ENCODE measurements around the gene PRELP. TPM values are rescaled to one million over a fixed set of nuclear protein-coding genes. Genes with fewer than 3 reads are reported as not detected.

Gene PRELP
- total and polyA plus RNA-seq, 9 of the 15 experiments (the other 6 are each of a cell fraction or from before 2014, with no cell fraction given), result 0.04 TPM; not detected in 8

DNA sequence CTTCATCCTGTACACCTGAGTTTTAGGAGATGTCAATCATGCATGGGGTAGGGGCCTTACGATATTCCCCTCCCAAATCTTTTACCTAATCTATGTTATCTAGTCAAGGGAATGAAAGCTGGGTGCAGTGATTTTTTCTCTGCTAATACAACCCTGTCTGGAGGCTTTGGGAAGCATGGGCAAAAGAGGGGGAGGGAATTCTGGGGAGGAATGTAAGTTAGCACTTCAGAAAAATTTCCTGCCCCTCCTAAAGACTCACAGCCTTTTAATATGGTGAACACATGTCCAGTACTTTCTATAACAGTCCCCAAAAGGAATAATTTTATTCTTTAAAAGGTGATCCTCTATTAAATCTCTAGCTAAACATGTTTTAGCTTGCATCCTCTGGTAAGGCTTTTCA is 25.6 kb upstream of the PRELP start:
- FAIRE-seq, result no peak
- 0% methylated on average over 1 of the region's 1 CpG for WGBS (ENCODE audit: insufficient coverage, low coverage, missing lambda C conversion rate)
- intact Hi-C loops (cut with micrococcal nuclease), result no loop called here

More for the DNA sequence above, 25.6 kb upstream of the PRELP start:
- H4K20me1 ChIP-seq (replicated peaks; ENCODE audit: control insufficient read depth, insufficient read depth, low read length), result 0 out of 2 replicates have a peak, but pooled peaks cover 4% of the 10 kb centered on the region
- H3K36me3 ChIP-seq (ENCODE audit: control insufficient read depth, insufficient read depth, low read length), result no peaks in the 10 kb centered on the region
- no peak overlapping the region for H3K9ac ChIP-seq (ENCODE audit: insufficient read depth in 1 of 2, low read depth in 2 of 2, low read length in 2 of 2)
- H3K9me1 ChIP-seq (ENCODE audit: control insufficient read depth, insufficient read depth, low read length), result no peaks in the 10 kb centered on the region
- H3K9me3 ChIP-seq (replicated peaks; ENCODE audit: control insufficient read depth, insufficient read depth, low read depth, low read length), result no peaks in the 10 kb centered on the region; the same call in 1 of the 2 replicates
- H3K79me2 ChIP-seq (ENCODE audit: control insufficient read depth, insufficient read depth, low read length), result no peaks in the 10 kb centered on the region
- TF ChIP-seq, protein P1, sequence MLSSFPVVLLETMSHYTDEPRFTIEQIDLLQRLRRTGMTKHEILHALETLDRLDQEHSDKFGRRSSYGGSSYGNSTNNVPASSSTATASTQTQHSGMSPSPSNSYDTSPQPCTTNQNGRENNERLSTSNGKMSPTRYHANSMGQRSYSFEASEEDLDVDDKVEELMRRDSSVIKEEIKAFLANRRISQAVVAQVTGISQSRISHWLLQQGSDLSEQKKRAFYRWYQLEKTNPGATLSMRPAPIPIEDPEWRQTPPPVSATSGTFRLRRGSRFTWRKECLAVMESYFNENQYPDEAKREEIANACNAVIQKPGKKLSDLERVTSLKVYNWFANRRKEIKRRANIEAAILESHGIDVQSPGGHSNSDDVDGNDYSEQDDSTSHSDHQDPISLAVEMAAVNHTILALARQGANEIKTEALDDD (IDR thresholded peaks at IDR 0.05), result no peak
- no peak for TF ChIP-seq ZBTB2 (IDR thresholded peaks at IDR 0.05)
- TF ChIP-seq, protein P2, sequence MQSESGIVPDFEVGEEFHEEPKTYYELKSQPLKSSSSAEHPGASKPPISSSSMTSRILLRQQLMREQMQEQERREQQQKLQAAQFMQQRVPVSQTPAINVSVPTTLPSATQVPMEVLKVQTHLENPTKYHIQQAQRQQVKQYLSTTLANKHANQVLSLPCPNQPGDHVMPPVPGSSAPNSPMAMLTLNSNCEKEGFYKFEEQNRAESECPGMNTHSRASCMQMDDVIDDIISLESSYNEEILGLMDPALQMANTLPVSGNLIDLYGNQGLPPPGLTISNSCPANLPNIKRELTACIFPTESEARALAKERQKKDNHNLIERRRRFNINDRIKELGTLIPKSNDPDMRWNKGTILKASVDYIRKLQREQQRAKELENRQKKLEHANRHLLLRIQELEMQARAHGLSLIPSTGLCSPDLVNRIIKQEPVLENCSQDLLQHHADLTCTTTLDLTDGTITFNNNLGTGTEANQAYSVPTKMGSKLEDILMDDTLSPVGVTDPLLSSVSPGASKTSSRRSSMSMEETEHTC (IDR thresholded peaks at IDR 0.05), result no peak
- H2AFZ ChIP-seq (ENCODE audit: low read depth, low read length), result no peak overlapping the region
- ATAC-seq (no peak), DNase-seq (ENCODE audit: extremely low read depth in 1 of 4, low spot score in 3 of 4) (no peak)
- BruUV-seq (replicated peaks), result no TSS peak
- ChIA-PET POLR2A (interaction anchor here (0.9 kb wide), 1 partner anchor 12 kb away, joined by 5 read pairs; no protein-coding TSS in a partner anchor), CTCF (ENCODE audit: low intra/inter-chr PET ratio) (no interaction called here)
- no peaks in the 10 kb centered on the region for H3K4me1 ChIP-seq (replicated peaks in 1 of 2; ENCODE audit: control insufficient read depth in 2 of 2, insufficient read depth in 2 of 2, low read length in 2 of 2)
- peaks cover 14 to 52% of the 10 kb centered on the region in 2 experiments for H3K27me3 ChIP-seq (ENCODE audit: control insufficient read depth in 2 of 2, insufficient read depth in 2 of 2, low read length in 2 of 2)
- no peak overlapping the region for H3K4me3 ChIP-seq
- no peak overlapping the region for H3K4me2 ChIP-seq (ENCODE audit: insufficient read depth, low read length)
- in situ Hi-C loops (cut with MboI), result no loop called here
- no peak overlapping the region for H3K27ac ChIP-seq (ENCODE audit: extremely low read depth, low read depth, low read length)
